Liver (tissue), 3 donors: ENCODE results near the gene APOC1.

Source experiments
- TF ChIP-seq, protein P1 (sequence below): fragments of 150-350 bp; IDR thresholded peaks from 2 replicates; pipeline ENCODE4 v1.5.1; 2017; ENCODE audit warnings: improper control_type of control experiment, low read depth, low read length; ENCODE audit not compliant: missing input control
- TF ChIP-seq, protein P2 (sequence below): IDR thresholded peaks from 2 replicates; pipeline ENCODE4 v1.6.1; 2016; ENCODE audit warnings: antibody characterized with exemption
- donor health status: healthy.
- donor health status: healthy.

DNA sequence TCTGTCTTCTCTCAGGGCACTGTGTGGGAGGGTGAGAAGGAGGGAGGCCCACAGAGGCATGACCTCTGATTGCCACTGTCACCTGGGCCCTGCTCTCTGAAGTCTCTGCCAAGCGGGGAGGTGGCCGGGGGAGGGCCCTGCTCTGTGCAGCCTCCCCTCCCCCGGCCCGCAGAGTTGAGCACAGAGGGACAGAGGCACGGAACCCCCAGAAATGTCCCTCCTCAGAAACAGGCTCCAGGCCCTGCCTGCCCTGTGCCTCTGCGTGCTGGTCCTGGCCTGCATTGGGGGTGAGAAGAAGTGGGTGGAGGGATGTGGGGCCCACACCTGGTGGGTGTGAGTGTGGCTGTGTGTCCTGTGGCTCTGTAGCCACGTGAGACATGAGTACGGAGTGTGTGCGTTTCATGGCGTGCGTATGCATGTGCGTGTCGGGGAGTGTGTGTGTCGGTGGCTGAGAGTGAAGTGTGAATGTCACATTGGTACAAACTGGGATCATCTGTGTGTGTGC, 27.7 kb downstream of the APOC1 start, which contains the start of gene APOC4:
- TF ChIP-seq, protein P1, sequence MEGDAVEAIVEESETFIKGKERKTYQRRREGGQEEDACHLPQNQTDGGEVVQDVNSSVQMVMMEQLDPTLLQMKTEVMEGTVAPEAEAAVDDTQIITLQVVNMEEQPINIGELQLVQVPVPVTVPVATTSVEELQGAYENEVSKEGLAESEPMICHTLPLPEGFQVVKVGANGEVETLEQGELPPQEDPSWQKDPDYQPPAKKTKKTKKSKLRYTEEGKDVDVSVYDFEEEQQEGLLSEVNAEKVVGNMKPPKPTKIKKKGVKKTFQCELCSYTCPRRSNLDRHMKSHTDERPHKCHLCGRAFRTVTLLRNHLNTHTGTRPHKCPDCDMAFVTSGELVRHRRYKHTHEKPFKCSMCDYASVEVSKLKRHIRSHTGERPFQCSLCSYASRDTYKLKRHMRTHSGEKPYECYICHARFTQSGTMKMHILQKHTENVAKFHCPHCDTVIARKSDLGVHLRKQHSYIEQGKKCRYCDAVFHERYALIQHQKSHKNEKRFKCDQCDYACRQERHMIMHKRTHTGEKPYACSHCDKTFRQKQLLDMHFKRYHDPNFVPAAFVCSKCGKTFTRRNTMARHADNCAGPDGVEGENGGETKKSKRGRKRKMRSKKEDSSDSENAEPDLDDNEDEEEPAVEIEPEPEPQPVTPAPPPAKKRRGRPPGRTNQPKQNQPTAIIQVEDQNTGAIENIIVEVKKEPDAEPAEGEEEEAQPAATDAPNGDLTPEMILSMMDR: no peak
- TF ChIP-seq, protein P2, sequence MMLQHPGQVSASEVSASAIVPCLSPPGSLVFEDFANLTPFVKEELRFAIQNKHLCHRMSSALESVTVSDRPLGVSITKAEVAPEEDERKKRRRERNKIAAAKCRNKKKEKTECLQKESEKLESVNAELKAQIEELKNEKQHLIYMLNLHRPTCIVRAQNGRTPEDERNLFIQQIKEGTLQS: no peak
